Kidney epithelial cell (primary cell): ENCODE results near the gene TMTC4. TPM values are rescaled to one million over a fixed set of nuclear protein-coding genes. Genes with fewer than 3 reads are reported as not detected.

Source experiments
- DNase-seq: peaks from one replicate; pipeline ENCODE4 v3.0.0-alpha.2; 2010; ENCODE audit warnings: low read depth
- H3K27me3 ChIP-seq: 2 replicates; pipeline ENCODE4 v1.6.0; 2011; ENCODE audit warnings: low read length; ENCODE audit not compliant: control insufficient read depth, insufficient read depth
- H3K36me3 ChIP-seq: 2 replicates; pipeline ENCODE4 v1.5.1; 2011; ENCODE audit warnings: low read length; ENCODE audit not compliant: control insufficient read depth, insufficient read depth
- H3K4me3 ChIP-seq: 2 replicates; pipeline ENCODE4 v1.5.1; 2011; ENCODE audit warnings: low read depth, mild to moderate bottlenecking, control low read depth, low read length
- CTCF ChIP-seq: IDR thresholded peaks from 2 replicates; pipeline ENCODE4 v1.5.1; 2011; ENCODE audit warnings: mild to moderate bottlenecking, moderate library complexity, low read length, control low read depth, inconsistent platforms; ENCODE audit not compliant: insufficient read depth, poor library complexity, severe bottlenecking
- total RNA-seq: library from RNA; depleted of rRNA; stranded (reverse); fragments of >200 nt; gene quantifications from 2 replicates; pipeline ENCODE4 v1.2.3, GENCODE V29; 2015

The TMTC4 gene
- total RNA-seq, 1 donor from 2014 or later: 27.1 TPM

- DNase-seq: no peak
- no peak for TF ChIP-seq CTCF
- no peaks in the 10 kb centered on the region for H3K27me3 ChIP-seq
- no peaks in the 10 kb centered on the region for H3K36me3 ChIP-seq
- H3K4me3 ChIP-seq: no peak overlapping the region
Observed at GRCh38 chr13:100671389-100672182, 3.0 kb downstream of the TMTC4 start.

GRCh38 chr13:100668408-100668807 is 6.2 kb downstream of the TMTC4 start:
- peak; percentile 45 for DNase-seq
- H3K4me3 ChIP-seq: no peak overlapping the region
- no peaks in the 10 kb centered on the region for H3K27me3 ChIP-seq
- TF ChIP-seq CTCF: no peak
- H3K36me3 ChIP-seq: peaks cover 2% of the 10 kb centered on the region

GRCh38 chr13:100667894-100668293 is 6.7 kb downstream of the TMTC4 start:
- peaks cover 2% of the 10 kb centered on the region for H3K36me3 ChIP-seq
- TF ChIP-seq CTCF: no peak
- H3K4me3 ChIP-seq: no peak overlapping the region
- no peaks in the 10 kb centered on the region for H3K27me3 ChIP-seq
- no peak for DNase-seq

GRCh38 chr13:100666124-100666523 is 8.5 kb downstream of the TMTC4 start:
- Histone ChIP-seq H3K4me3 (no peak overlapping the region), H3K27me3 (no peaks in the 10 kb centered on the region), H3K36me3 (peaks cover 3% of the 10 kb centered on the region)
- DNase-seq: no peak
- TF ChIP-seq CTCF: no peak

GRCh38 chr13:100665403-100665802 is 9.2 kb downstream of the TMTC4 start:
- TF ChIP-seq CTCF: no peak
- Histone ChIP-seq H3K27me3 (no peaks in the 10 kb centered on the region), H3K36me3 (peaks cover 3% of the 10 kb centered on the region), H3K4me3 (no peak overlapping the region)
- DNase-seq: no peak

GRCh38 chr13:100664171-100664900 is 10.3 kb downstream of the TMTC4 start:
- no peak for TF ChIP-seq CTCF
- H3K27me3 ChIP-seq: no peaks in the 10 kb centered on the region
- peaks cover 3% of the 10 kb centered on the region for H3K36me3 ChIP-seq
- H3K4me3 ChIP-seq: no peak overlapping the region
- no peak for DNase-seq
